ENCODE results near the gene SH3PXD2A.
"Not testable (repeated sequence)": the region's sequence is repeated elsewhere in the genome, so short reads cannot be mapped to it uniquely, and the experiment has no call there.

The SH3PXD2A gene

DNA sequence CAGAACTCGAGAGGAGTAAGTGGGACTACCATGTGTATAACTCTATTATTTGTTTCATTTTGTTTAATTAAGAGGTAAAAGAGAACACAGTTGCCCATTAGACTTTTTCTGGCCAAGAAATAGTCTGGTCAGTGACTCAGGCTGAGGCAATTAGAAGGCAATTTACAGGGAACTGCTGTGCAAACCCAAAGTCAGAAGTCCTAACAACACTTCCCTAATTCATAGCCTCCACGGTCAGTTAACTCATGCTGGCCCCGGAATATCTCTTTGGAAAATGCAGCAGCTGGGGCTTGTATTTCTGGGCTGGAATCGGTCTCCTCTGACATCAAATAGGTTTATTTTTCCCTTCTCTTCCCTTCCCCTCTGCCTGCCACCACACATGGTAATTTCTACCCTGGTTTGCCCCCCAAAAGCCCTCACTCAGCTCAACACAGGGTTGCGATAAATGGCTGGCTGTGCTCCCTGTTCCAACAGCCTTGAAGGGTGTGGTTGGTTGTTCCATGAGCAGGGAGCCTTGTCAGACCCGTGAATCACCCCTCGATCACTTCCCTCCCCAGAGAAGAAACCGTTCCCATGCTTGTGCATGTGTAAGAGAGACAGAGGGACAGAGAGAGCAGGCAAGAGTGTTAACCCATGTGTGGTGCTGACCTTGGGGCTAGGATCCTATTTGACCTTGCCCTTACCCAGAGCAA is 5.3 kb downstream of the SH3PXD2A start:
- DNase-seq: no peak

DNA sequence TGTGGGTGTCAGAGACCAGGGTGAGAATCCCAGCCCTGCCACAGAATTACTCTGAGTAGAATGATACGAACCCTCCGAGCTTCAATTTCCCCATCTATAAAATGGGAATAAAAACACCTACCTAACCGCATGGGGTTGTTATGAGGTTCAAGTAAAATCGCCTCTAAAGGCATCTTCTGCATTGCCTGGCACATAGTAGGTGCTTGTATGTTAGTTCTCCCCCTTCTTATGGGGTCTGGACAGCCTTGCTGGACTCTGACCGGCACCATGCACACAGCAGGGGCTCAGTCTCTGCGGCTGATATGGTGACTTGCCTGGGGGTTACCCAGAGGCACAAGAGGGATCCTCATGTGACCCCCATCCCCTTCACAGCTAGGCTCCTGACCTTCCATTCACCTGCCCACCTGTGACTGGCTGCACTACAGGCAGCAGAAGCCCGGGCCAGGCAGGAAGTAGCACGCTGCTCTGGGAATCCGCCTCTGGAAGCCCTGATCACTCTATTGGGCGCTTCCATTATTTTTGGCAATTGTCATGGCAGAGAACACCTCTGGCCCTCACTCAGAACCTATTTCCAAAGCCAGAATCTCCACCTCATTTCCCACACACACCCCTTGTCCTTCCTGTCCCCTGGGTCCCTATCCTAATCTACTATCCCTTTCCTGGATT is 6.0 kb downstream of the SH3PXD2A start:
- DNase-seq: no peak

DNA sequence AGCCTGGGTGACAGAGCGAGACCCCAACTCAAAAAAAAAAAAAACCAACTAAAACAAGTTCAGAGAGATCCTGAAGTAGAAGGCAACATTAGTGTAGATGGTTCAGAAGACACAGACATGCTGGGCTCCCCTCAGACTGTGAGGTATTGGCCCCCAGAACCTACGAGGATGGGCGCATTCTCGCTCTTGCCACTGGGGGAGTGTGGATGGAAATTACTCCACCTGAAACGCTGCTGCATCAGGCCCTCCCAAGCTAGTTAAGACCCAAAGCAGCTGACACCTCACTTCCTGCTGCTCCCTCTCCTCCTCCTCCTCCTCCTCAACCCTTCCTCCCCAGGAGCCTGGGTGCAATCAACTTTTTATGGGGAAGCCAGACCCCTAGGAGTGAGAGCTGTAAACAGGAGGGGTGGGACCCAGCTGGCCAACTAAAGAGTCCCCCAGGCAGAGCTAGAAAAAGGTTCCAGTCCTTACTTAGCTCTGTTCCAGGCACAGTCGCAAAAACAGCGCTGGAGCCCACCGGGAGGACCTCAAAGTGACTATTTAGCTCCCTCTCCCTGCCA is 7.4 kb downstream of the SH3PXD2A start:
- DNase-seq: no peak

DNA sequence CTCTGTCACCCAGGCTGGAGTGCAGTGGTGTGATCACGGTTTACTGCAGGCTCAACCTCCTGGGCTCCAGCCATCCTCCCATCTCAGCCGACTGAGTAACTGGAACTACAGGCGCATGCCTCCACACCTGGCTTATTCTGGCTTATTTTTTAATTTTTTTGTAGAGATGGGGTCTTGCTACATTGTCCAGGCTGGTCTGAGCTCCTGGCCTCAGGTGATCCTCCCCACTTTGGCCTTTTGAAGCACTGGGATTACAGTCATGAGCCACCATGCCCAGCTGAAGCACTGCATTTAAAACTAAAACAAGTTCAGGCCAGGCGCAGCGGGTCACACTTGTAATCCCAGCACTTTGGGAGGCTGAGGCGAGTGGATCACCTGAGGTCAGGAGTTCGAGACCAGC is 8.0 kb downstream of the SH3PXD2A start:
- DNase-seq: no peak

DNA sequence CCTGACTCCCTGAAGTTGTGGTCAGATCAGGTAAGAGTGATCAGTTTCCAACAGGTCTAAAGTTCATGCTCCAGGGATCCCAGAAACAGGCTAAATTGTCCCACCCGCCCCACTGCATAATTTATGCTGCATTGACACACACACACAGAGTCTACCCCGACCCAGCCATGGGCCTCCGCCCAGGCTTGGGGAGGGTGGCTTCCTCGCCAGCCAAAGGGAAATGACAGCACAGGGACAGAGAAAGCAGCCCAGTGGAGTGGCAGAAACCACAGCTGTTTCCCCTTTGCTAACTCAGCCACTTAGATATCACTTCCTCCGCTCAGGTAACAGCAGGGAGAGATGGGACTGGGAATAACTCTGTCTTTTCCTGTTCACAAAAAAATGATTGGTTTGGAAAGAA is 9.4 kb downstream of the SH3PXD2A start:
- no peak for DNase-seq

DNA sequence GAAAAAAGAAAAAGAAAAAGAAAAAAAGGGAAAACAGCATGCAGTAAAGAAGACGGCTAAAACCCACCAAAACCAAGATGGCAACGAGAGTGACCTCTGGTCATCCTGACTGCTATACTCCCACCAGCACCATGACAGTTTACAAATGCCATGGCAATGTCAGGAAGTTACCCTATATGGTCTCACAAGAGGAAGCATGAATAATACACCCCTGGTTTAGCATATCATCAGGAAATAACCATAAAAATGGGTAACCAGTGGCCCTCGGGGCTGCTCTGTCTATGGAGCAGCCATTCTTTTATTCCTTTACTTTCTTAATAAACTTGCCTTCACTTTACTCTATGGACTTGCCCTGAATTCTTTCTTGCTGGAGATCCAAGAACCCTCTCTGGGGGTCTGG is 10.0 kb downstream of the SH3PXD2A start:
- not testable (repeated sequence) for DNase-seq

DNA sequence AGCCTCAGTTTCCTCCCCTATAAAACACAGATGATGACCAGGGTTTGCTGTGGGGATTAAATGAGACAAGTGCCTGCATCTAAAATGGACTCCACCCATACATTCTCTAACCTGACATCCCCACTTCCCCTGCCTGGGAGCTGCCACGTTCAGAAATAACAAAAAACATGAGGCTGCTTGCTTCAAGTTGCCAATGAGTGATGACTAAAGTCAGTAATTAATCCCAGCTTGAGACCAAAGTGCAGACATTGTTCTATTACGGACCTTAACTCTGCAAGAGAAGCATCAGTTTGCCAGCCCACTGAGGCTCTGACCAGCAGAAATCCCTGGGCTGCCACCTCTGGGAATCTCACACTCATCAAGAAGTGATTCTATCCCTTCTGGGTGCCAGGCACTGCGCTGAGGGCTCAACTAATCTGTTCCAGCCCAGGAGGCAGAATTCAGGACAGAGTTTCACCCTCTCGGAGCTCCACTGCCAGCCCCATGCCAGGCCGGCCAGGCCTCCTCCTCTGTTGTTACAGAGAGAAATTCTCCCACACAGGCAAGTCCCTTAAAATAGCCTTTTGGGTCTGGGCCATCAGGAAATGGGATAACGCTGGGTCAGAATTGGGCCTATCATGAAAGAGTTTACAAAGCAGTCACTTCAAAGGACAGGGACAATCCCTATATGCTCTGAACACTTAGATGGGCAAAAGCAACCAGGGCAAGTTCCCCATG is 11.4 kb downstream of the SH3PXD2A start:
- DNase-seq: no peak

DNA sequence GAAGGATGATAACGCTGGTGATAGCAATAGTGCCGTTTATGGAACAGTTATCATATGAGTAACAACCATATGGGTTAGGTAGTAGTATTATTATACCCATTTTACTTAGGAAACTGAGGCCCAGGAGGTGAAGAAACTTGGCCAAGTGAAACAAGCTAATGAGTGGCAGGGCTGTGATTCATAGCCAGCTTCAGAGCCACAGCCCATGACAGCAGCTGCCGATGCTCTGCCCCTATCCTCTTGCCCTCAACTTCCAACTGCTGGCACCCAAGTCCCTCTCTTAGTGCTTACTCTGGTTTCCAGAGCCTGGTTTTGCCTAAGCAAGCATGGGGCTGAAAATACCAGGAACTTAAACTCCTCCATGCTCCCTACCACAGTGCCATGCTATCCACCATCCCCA is 12.3 kb downstream of the SH3PXD2A start:
- DNase-seq: no peak

DNA sequence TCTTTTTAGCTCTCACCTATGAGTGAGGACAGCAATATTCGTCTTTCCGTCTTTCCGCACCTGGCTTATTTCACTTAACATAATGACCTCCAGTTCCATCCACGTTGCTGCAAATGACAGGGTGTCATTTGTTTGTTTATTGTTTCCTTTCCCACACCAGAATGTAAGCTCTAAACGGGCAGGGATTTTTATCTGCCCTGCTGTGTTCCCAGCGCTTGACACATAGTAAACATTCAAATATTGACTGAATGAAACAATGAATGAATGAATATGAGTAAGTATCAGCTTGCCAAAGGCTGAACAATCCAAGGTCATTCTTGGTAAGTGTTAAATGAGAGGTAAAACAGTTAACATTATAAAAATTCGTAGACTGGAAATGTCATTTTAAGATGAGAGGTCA is 12.8 kb downstream of the SH3PXD2A start:
- no peak for DNase-seq

DNA sequence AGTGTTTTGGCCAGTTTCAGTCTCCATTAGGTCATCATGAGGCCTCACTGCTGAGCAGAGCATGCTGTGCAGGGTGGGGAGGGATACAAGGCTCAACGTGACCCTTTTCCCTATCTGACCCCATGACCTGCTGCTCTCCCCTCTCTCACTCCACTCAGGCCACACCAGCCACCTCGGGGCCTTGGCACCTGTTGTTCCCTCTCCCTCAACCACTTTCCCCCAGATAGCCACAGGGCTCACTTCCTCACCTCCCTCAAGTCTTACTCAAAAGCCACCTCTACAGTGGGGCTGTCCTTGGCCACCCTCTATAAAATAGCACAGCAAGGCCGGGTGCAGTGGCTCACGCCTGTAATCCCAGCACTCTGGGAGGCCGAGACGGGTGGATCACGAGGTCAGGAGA is 13.9 kb downstream of the SH3PXD2A start:
- DNase-seq: no peak

DNA sequence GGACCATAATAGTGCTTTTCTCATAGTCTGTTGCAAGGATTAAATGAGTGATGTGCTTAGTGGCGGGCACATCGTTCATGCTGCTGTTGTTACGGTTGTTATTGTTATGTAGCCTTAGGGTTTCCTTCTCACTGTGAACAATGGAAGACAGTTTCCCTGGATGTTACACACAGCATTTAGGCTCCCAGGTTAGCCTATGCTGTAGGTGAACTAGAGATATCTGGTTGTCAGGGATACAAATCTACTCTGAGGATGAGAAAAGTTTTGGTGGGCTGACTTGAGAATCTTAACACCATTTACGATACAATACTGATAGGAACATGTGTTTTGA is 14.7 kb downstream of the SH3PXD2A start:
- no peak for DNase-seq

DNA sequence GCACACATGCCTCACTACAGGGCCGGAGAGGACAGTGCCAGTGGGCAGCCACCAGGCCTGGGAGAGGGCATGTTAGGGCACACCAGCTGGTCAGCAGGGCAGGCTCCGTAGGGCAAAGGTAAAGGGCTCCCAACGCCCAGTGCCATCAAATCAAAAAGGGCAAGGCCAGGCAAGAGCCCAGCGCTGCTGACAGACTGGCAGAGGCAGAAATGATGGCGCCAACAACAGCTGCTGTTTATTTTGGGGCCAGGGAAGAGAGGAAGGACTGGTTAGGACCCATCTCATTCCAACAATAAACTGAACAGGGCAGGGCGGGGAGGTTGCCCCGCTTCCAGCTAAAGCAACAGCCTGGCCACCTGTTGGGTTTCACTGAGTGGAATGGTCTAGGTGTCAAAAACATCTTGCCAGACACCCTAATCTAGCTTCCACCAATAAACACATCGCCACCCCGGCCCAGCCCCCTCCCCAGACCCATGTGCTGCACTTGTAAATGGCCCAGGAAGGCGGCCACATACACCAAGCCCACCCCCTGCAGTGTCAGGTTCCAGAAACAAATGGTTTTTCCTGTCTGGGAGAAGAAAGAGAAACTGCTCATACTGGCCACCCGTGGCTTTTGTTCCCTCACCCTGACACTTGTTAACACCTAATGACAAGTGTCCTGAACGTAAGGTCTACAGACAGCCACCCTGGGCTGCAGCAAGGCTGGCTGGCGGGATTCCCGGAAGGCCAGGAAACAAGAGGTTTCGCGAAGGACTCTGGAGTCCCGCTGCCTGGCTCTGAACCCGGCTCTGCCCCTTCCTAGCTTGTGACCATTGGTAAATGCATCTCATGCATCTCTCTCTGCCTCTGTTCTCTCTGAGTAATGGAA is 15.3 kb downstream of the SH3PXD2A start:
- DNase-seq: no peak

DNA sequence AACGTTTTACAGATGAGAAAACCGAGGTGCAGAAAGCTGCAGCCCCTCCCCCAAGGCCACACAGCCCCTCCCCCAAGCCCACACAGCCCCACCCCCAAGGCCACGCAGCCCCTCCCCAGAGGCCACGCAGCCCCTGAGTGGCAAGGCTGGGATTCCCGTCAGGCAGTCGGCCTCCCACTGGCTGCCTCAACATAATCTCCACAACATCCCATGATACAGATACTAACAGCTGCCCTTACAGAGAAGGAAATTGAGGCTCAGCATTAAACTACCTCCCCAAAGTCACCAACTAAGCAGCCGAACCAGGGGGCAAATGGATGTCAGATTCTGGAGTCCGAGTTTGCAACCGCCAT is 15.9 kb downstream of the SH3PXD2A start:
- no peak for DNase-seq

DNA sequence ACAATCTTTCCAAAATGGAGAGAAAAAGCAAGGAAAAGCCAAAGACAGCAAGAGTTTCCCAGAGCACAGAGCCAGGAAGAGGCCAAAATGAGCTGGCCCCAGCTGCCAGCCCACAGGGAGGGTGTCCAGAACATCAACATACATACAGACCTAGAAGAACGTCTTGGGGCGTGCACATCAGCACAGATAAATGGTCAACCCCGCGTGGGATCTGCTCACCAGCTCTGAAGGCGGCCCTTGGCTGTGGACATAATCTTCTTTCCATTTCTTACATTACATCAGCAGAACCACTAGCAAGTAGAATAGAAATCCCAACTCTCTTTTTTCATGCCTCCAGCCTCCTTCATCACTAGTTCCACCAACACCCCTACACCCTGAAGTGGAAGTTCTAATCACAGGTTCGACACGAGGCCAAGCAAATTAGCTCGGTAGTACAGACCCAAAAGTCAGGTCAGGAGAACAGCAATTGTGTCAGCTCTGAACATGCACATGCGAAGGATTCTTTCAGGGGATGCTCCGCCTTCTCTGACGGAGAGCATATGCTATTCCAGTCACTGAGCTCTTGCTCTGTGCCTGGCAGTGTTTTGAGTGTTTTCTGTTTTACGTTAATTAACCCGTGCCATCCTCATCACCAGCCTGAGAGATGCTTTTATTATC is 16.4 kb downstream of the SH3PXD2A start:
- DNase-seq: no peak

DNA sequence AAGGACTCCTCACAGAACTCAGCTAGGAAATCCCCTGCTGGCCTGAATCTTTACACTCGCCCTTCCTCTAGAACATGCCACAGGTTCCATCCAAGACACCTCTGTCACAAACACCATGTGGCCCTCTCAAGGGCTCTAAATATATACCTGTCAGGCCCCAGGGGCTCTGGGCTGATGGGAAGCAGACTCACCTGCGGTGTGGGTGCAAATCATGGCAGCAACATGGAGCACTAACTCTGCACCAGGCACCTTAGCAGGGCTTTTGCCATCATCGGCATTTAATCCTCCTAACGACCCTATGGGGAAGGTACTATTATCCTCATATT is 17.3 kb downstream of the SH3PXD2A start:
- DNase-seq: no peak

DNA sequence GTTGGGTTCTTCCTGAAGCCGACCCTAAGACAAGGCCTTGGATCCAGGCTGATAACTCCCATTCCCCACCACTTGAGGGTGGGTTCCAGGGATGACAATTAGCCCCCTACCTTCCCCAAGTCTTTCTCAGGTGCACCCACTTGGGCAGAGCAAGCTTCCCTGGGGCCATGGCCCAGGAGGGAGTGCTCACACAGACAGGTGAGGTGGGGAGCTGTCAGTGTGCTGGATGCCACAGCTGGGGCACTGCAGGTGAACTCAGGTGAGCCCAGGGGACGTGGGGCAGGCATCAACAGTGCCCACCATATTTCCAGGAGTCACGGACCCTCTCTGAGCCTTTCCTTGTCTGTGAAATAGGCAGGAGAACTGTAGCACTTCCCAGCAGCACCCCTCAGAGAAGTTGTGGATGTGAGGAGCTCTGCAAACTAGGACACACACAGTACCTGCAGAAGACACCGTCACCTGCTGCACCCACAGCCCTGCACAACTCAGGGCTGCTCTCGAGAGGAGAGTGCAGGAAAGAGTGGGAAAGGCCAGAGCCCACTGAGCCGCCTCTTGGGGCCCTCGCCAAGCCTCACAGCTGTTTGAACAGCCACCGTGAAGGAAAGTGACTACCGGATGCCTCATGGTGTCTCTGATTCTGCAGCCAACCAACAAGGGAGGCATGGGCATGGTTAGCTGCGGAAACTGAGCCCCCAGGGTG is 17.9 kb downstream of the SH3PXD2A start:
- DNase-seq: no peak

DNA sequence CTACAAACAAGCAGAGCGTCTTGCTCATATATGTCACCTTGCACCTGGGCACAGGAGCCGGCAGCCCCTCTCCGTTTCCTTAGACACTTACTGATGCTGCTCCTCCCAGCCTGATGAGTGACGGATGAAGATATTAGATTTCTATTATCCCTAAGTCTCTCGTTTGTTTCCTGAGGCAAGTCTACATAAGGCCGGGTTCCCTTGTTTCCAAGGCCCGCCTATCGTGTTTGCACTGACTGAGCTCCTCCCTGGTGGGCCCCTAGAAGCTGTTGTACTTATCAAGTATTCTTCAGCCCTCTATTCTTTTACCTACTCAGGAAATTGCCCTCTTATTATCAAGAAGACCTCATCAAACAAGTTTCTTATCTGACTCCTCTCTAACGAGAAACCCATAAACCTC is 18.5 kb downstream of the SH3PXD2A start:
- DNase-seq: no peak

DNA sequence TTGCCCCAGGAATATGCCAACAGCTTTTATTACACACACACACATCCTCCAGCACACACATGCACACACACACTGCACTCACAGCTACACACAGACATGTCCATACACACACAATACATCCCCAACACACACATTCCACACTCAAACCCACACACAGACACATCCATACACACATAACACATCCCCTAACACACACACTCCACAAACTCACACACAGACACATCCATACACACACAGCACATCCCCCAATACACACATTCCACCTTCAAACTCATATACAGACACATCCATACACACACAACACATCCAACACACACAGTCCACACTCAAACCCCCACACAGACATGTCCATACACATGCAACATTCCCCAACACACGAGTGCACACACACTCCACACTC is 19.1 kb downstream of the SH3PXD2A start:
- DNase-seq: no peak

DNA sequence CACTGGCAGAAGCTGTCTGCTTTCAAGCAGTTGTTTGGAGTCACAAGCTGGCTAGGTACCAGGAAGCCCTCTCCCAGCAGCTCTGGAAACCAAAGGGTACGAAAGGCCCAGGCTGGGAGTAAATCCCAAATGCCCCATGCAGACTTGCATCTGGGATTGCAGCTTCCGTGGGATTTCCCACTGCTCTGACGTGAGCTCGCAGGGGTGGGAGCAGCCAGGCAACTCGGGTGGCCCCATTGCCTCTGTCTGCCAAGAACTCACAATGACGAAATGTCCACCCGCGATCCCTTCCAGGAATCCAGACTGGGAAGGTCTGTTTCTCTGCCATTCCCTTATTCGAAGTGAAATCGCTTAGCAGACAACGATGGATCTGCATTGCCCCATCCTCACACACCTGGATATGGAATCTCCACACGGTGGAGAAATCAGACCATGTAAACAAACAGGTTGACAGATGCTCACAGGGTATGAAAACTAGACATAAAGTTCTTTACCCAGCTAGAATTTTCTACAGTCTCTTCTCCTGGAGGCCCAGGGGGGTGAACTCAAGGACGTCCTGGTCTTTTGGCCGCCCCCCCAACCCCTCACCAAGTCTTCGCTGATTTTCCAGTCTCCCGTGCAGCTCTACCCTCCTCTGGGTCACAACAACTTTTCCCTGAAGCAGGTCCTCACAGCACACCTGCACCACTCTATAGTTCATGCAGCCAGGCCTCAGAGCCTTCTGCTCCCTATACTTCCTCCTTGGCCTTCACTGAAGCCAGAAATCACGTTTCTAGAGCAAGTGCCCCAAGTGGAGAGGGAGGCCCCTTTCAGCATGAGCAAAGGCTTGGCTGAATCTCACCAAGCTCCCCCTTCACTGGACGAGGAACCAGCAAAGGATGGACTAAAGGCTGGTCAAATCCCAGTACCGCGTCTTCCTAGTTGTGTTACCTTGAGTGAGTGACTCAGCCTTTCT is 20.0 kb downstream of the SH3PXD2A start:
- DNase-seq: no peak

DNA sequence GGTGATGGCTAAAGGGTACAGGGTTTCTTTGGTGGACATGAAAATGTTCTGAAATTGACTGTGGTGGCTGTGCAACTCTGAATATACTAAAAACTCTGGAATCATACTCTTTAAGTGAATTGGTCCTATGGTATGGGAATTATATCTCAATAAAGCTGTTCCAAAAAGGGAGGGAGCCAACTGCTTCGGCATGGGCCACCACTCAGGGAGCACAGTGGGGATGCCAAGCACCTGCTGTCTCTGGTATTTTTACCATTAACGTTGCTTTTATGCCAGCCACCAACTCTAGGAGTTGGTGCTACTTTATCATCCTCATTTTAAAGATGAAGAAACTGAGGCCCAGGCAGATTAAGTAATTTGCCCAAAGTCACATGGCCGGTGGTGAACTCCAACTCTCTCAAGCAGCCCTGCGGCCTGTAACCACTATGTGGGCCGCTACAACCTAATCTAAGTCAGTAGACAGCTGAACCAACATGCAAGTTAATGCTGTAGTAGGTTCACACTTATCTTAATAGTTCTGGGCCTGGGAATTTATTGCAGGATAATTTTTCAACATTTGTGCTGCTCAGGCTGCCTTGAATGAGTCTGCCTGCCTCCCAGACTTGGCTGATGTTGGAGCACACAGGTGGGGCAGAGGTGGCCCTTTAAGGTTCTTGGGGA is 20.8 kb downstream of the SH3PXD2A start:
- no peak for DNase-seq
